GM18870 (cell line): ENCODE data around the gene ATIC.

Experiments used
- ATAC-seq: cut with Tn5 transposase; IDR thresholded peaks from one replicate; pipeline ENCODE4 v1.9.1; 2021; ENCODE audit warnings: moderate library complexity; ENCODE audit not compliant: unreplicated experiment

ATIC gene

GRCh38 chr2:215311625-215312396 lies at the start of gene ATIC:
Gene ATIC (plus strand): TSS chr2:215312059. CDS start chr2:215312143, 84 bp downstream.
- peak; percentile 96 for ATAC-seq

- ATAC-seq: no peak
These were observed 49.6 kb upstream of the ATIC start for GRCh38 chr2:215262303-215262702.

- ATAC-seq: no peak
These were observed 49.0 kb upstream of the ATIC start for GRCh38 chr2:215262741-215263362.

DNA sequence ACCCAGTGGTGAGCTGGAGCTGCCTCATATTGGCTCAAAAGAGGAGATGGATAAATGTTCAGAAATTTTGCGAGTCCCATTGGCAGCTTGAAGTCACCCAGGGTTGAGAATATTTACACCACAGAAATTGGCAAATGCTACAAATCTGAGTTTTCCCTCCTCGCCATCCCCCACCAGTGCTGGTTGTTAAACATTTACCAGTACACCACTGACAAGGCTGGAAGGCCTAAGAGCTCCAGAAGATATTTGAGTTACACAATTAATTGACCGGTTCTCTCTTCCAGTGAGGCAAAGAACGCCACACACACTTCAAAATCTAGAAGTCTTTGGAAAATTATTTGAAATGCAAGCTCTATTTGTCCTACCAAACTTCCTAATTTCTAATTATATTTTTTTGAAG lies 47.5 kb upstream of the ATIC start:
- no peak for ATAC-seq

- no peak for ATAC-seq
These were observed 42.3 kb upstream of the ATIC start for GRCh38 chr2:215269397-215270117.

- ATAC-seq: no peak
These were observed 41.8 kb upstream of the ATIC start for GRCh38 chr2:215270118-215270451.

GRCh38 chr2:215271446-215271845 lies 40.4 kb upstream of the ATIC start:
- no peak for ATAC-seq

GRCh38 chr2:215272918-215273317 lies 38.9 kb upstream of the ATIC start:
- ATAC-seq: peak; percentile 68

GRCh38 chr2:215274829-215275228 lies 37.0 kb upstream of the ATIC start:
- no peak for ATAC-seq

DNA sequence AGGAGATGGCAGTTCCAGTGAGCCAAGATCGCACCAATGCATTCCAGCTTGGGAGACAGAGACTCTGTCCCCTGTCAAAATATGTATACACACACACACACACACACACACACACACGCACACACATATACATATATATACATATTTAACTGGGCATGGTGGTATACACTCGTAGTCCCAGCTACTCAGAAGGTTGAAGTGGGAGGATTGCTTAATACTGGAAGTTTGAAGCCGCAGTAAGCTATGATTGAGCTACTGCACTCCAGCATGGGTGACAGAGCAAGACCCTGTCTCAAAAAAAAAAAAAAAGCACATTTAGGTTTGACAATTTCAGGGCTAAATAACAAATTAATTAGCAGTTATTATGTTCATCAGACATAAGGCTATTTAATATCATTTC lies 36.0 kb upstream of the ATIC start:
- no peak for ATAC-seq

DNA sequence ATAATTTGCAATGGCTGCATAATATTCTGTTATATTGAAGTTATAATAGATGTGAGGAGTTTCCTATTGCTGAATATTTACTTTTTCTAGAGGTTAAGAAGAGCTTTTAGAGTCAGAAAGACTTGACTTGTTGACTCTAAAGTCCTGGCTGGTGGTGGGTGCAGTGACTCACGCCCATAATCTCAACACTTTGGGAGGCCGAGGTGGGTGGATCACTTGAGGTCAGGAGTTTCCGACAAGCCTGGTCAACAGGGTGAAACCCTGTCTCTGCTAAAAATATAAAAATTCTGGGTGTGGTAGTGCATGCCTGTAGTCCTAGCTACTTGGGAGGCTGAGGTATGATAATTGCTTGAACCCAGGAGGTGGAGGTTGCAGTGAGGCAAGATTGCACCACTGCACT lies 33.9 kb upstream of the ATIC start:
- no peak for ATAC-seq

DNA sequence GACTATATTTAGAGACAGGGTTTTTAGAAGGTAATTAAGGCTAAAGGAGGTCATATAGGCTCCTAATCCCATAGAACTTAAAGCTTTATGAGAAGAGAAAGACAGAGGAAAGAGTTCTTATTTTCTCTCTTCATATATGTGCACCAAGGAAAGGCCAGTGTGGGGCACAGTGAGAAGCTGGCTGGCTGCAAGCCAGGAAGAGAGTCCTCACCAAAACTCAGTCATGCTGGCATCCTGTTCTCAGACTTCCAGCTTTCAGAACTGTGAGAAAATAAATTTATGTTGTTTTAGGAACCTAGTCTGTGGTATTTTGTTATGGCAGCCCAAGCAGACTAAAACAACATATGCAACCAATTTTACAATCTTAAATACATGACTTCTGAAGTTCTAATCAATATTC lies 31.5 kb upstream of the ATIC start:
- ATAC-seq: peak; percentile 76

DNA sequence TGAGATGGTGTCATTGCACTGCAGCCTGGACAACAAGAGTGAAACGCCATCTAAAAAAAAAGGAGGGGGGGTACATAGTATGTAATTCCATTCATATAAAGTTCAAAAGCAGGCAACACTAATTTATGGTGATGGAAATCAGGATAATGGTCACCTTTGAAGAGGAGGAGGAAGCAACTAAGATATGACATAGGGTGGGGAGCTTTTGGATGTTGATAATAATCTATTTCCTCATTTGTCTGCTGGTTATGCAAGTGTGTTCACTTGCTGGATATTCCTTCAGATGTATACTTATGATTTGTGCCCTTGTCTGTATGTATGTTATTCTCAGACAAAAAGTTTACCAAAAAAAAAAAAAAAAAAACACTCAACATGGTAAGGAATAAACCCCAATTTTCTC lies 28.6 kb upstream of the ATIC start:
- no peak for ATAC-seq

- no peak for ATAC-seq
These were observed 25.6 kb upstream of the ATIC start for GRCh38 chr2:215286309-215286708.

- no peak for ATAC-seq
These were observed 23.6 kb upstream of the ATIC start for GRCh38 chr2:215288112-215288815.

DNA sequence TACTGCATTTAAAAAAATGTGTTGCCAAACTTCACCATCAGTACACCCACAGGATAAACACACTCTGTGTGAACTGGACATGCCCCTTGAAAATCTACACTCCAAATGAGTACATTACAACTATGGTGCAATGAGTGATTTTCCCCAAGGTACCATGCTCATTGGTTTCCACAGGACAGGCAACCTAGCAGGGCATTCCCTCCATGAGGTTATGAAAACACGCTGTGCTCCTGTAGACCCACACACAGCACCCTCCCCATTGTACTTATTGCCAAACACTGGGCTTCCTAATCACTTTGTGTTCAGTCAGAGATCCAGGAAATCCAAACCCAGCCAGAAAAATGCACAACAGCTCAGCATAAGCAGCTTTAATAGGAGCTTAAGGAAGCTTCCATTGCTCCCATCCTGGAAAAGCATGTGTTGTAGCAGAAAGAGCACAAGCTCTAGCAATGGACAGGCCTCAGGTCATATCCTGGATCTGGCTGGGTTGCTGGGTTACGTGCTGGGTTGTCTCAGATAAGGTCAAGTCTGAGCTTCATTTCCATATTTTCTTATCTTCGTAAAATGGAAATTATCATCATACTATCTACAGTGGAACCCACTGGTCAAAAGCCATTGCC lies 20.8 kb upstream of the ATIC start:
- no peak for ATAC-seq

- ATAC-seq: peak; percentile 56
These were observed 18.0 kb upstream of the ATIC start for GRCh38 chr2:215293879-215294278.

DNA sequence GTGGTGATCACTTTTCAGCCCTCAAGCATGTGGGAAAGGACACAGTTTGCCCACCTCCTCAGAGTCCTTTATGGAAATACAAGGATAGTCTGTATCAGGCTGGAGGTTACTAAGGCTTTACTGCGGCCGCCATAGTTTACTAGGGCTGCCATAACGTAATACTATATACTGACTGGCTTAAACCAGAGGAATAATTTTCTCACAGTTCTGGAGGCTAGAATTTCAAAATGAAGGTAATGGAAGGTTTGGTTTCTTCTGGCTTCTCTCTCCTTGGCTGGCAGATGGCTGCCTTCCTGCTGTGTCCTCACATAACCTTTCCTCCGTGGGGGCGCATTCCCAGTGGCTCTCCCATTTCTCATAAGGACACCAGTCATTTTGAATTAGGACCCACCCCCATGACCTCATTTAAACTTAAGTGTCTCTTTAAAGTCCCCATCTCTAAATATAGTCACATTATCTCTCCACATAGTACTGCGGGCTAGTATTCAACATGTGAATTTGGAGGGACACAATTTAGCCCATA lies 12.5 kb upstream of the ATIC start:
- no peak for ATAC-seq

DNA sequence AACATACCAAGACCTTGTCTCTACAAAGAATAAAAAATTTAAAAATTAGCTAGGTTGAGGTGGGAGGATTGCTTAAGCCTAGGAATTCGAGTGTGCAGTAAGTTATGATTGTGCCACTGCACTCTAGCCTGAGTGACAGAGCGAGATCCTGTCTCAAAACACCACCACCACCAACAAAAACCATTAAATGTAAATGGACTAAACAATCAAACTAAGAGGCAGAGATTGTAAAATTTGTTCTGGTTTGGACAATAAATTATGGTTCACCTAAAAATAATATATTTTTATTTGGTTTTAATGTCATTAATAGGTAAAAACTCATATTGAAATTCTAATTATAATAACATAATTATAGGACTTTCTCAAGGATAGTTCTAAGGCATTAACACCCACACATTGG lies 9.9 kb upstream of the ATIC start:
- no peak for ATAC-seq

DNA sequence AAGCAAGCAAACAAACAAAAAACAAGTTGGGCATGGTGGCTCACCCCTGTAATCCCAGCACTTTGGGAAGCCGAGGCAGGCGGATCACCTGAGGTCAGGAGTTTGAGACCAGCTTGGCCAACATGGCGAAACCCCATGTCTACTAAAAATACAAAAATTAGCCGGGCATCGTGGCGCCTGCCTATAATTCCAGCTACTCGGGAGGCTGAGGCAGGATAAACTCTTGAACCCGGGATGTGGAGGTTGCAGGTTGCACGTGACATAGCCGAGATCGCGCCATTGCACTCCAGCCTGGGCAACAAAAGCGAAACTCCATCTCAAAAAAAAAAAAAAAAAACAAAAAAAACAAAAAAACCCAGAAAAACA lies 617 bp upstream of the ATIC start:
- ATAC-seq: peak; percentile 9

DNA sequence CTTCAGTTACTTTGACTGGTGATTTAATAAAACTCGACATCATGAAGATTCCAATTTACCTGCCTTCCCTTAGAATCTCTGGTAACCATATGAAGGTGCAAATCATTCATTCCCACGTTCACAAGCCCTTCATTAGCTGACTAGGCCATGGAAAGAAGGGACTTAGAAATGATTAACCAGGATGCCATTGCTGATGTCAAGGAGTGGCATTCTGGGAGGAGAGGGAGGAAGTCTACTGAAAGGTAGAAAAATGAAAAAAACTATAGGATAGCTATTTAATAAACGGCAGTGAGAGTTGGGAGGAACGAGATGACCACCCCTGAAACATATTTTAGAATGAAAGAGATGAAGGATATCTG lies 1.4 kb downstream of the ATIC start:
- no peak for ATAC-seq
